NCI-H345 treated with DMSO at 0.1 percent for 48 hours (cell line): ENCODE measurements around the gene NPPC.

ENCODE experiments used
- DNase-seq: peaks from one replicate; lab custom pipeline; 2025; ENCODE audit not compliant: unreplicated experiment; lab: John Stamatoyannopoulos, UW

NPPC gene

GRCh38 chr2:231890896-231891513, 35.2 kb downstream of the NPPC start:
- peak; percentile 54 for DNase-seq

DNA sequence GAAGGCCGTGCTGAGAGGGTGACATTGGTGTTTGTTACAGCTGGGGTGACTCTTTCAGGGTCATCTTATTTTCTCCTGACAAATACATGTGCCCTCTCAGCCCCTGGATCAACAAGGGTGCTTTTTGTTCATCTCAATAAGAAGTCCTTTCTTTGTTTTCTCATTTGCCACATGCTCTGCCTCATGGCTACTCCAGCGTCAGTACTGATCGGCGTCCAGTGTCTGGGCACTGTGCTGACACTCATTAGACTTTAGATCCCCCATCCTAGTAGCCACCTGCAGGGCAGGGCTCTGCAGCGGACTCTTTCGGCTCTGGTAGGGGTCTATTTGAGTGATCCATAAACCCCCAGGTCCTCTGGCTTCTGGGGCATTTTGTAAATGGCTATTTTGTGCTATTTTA, 38.4 kb downstream of the NPPC start:
- DNase-seq = no peak

- no peak for DNase-seq
These were observed 40.0 kb downstream of the NPPC start for GRCh38 chr2:231886071-231886681.

DNA sequence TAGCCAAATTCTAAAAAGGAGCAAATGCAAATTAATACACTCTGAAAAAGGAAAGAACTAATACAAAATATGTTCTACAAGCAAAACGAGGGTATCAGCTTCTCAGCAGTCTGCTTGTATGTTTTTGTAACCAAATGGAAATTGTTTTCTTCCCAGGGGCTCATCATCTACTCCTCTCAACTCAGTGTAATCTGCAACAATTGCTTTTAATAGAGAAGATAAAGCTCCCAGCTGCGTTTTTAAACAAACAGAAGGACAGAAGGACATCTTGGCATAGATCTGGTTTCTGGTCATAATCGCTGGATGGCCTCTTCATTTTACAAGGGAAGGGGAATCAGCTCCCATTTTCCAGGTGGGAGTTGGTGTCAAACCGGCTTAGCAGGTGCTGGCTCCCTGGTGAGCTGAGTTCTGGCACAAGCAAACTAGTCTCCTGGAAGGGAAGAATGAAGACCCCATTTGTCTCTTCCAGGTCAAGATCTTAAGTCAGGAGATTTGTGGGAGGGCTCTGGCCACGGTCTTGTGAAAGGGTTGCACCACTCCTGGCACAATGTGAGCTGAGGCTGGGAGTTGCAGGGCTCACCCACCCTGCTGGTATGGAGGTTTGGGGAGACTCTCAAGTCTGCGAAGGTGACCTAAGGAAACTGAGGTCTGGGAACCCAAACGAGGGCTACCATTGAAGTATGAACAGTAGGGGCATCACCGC, 41.6 kb downstream of the NPPC start:
- peak; percentile 86 for DNase-seq

GRCh38 chr2:231883468-231883881, 42.7 kb downstream of the NPPC start:
- no peak for DNase-seq

DNA sequence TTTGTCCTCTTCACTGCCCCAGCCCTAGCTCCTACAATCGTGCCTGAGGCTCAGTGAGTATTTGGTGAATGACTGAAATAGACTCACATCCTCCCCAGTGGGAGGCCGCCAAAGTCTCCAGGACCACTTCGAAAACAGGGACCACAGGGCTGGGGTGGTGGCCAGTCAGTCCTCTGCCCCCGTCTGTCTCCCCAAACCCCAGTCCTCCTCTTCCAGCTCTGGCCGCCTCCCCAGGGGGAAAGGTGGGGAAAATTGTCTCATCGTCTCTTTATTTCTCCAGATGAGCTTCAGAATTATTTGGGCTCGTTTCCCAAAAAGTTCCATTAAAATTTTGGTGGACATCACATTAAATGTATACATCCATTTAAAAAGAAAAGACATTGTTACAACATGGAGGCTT, 43.5 kb downstream of the NPPC start:
- DNase-seq = no peak

DNA sequence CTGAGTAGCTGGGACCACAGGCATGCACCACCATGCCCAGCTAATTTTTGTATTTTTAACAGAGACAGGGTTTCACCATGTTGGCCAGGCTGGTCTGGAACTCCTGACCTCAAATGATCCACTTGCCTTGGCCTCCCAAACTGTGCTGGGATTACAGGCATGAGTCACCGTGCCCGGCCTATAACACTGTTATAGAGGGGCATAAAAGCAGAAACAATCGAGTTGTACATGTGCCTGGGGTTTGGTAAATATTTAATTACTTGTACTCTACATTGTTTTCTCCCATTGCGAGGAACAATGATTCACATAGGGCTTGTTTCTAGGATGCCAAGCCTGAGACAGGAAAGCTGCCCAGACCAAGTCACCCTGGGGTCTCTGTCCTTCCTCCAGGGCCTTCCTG, 45.8 kb downstream of the NPPC start:
- peak; percentile 26 for DNase-seq

- no peak for DNase-seq
These were observed 47.0 kb downstream of the NPPC start for GRCh38 chr2:231879216-231879615.

- no peak for DNase-seq
These were observed 48.4 kb downstream of the NPPC start for GRCh38 chr2:231877533-231878456.

GRCh38 chr2:231874944-231875343, 51.3 kb downstream of the NPPC start:
- DNase-seq = no peak
